ENCODE data around the gene ZBTB6.
A peak's percentile ranks its signal among the peaks of the same experiment; 100 is the strongest.

Gene ZBTB6, protein sequence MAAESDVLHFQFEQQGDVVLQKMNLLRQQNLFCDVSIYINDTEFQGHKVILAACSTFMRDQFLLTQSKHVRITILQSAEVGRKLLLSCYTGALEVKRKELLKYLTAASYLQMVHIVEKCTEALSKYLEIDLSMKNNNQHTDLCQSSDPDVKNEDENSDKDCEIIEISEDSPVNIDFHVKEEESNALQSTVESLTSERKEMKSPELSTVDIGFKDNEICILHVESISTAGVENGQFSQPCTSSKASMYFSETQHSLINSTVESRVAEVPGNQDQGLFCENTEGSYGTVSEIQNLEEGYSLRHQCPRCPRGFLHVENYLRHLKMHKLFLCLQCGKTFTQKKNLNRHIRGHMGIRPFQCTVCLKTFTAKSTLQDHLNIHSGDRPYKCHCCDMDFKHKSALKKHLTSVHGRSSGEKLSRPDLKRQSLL

DNA sequence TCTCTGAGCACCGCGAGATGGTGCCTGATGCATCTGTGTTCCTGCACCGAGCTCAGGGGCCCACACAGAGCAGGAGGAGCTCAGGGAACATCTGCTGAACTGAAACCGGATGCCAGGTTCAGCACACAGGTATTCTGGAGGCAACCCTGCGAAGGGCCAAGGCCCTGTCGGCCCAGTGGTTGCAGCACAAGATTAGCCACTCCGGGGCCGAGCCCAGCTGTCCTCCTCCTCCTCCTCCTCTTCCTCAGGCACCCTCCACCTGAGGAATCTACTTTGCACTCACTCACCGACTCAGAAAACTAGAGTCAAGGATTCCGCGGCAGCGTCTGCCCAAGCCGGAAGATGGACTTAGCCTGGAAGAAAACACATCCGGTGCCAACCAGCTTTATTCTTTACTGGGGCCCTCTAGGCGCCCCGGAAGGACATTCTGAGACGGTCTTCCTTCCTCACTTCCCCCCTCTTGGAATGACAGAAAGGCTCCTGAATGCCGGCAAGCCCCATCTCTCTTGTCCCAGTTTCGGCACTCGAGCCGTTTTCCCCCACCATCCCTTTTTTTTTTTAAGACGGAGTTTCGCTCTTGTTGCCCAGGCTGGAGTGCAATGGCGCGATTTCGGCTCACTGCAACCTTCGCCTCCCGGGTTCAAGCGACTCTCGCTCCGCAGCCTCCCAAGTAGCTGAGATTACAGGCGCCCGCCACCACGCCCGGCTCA lies at the start of gene ZBTB6:
ZBTB6 (minus strand) TSS at position 360 of the 710 bp plus-strand sequence. CDS start 1,251 bp downstream, outside the sequence.
- peak; percentile 51 for DNase-seq

GRCh38 chr9:122961139-122961538 lies 48.0 kb upstream of the ZBTB6 start:
- DNase-seq, result no peak

- no peak for DNase-seq
Measured at GRCh38 chr9:122955961-122956360, 42.8 kb upstream of the ZBTB6 start.

- no peak for DNase-seq
Measured at GRCh38 chr9:122954253-122954691, 41.1 kb upstream of the ZBTB6 start.

GRCh38 chr9:122951056-122951455 lies 37.9 kb upstream of the ZBTB6 start:
- DNase-seq, result no peak

DNA sequence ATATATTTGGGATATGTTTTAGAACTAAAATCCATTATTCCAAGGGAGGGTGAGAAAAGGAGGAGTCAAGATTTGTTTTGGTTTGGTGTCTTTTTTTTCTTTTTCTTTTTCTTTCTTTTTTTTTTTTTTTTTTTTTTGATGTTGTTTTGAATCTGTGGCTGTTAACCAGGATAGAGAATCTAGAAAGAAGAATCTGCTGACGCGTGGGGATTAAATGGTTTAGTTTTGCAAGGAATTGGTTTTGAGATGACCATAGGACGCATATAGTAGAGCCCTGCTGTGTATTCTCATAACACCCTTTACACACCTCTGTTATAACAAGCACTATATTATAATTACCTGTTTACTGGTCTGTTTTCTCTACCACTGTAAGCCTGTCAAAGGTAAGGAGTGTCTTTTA lies 37.1 kb upstream of the ZBTB6 start:
- no peak for DNase-seq

DNA sequence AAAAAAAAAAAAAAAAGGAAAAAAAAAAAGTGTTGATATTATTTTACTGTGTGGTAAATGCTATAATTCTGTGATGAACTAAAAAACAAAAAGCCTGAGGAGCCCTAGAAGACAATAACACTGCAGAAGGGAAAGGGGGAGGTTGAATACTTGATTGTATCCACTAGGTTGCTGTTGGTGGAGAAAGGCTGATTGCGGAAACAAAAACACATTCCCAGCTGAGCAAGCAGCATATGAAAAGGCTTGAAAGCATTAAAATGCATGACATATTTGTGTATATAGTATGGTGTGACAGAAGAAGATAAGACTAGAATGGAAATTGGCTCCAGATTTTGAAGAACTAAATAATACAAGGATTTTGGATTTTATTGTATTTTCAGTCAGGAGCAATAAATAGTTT lies 36.6 kb upstream of the ZBTB6 start:
- no peak for DNase-seq

DNA sequence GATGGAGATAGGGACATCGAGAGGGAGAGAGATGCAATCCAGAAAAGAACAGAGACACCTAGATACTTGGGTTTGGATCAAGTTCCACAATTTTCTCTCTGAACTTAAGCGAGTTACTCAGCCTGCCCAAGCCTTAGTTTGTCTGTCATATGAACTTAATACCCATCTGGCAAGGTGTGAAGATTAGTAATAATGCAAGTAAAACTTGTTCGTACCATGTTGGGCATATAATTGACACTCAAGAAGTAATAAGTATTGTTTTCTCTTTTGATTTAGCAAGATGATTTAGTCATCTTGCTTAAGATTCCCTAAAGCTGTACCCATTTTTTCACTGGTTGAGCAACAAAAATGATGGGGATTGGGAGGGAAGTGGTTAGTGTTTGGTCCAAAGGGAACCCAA lies 35.2 kb upstream of the ZBTB6 start:
- no peak for DNase-seq

DNA sequence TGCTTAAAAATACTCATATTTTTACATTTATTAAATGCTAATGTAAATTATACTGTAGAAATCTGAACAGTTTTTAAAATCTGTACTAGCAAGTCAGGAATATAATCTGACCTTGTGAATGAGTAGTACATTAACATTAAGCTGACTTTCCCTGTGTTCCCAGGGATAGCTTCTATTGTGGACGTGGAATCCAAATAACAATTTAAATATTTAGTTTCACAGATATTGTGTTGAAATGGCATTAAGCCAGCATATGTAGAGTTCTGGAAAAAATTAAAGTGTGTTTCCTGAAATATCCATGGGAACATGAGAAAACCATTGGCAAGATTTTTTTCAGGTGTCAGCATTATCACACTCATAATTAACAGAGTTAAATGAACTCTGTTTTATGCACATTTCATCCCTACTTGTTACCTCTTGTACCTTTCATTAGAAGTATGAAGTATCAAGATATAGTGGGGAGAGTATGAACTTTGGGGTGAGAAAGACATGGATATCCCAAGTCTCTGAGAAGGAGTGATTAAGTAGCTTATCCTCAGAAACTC lies 33.4 kb upstream of the ZBTB6 start:
- no peak for DNase-seq

DNA sequence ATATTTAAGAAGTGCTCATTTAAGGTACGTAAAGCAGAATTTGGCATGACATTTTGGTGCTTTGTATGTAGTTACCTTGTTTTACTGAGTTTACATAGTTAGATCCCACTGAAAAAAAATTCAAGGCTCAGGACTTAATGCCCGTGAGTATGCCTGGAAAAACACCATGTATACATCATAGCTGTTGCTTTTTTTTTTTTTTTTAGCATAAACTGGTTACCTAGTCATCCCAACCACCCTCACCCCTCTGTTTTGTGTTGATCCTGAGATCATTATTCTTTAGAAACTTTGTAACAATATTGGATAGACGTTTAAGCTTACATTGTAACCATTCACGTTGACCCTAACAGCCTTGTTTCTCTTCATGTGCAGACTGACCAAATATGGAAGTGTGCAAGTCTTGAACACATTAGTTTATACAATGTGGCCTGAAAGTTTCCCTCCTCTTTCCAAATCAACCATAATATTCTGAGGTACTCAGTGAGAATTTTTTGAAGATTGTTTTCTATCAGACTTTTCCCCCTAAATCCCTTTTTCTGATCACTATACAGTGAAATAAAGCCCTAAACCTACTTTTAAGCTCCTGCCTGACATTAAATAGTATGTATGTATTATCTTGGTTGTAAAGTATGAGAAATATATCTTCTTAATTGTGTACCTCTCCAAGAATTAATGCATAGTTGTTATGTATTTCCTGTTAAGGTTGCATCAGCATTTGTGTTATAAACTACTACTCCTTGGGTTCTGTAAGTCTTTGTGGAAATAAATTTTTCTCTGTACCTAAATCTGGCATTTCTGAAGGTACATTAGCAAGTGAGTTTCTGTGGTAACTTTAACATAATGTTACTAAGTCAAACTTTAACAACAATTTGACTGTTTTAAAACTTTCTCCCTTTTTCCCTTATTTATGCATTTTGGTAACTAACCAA lies 32.1 kb upstream of the ZBTB6 start:
- no peak for DNase-seq

DNA sequence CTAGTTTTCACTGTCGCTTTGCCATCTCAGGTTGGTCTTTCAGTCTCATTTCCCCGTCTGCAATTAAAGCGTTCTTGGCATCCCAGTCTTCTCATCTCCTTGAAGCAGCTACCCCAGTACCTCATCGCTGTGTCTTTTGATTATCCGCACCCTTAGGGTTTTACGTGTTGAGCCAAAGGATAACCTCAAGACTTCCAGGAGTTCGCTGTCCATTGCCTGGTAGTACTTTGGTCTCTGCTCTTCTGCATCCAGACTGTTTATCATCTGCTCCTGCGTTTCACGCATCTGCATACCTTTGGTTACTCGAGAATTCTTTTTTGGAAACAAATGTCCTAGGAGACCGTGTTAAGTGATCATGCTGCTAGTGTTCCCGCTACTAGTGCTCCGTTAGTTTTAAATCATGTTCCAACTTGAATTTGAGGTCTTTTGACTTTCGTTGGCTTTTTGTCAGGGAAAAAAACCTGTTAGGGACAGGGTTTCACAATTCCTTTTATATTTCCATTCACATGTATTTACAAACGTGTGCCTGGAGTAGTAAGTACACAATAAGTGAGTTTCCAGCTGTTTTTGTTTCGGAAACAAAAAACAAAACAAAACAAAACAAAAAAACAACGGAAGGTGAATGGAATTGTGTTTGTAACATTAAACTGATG lies 28.6 kb upstream of the ZBTB6 start:
- no peak for DNase-seq

DNA sequence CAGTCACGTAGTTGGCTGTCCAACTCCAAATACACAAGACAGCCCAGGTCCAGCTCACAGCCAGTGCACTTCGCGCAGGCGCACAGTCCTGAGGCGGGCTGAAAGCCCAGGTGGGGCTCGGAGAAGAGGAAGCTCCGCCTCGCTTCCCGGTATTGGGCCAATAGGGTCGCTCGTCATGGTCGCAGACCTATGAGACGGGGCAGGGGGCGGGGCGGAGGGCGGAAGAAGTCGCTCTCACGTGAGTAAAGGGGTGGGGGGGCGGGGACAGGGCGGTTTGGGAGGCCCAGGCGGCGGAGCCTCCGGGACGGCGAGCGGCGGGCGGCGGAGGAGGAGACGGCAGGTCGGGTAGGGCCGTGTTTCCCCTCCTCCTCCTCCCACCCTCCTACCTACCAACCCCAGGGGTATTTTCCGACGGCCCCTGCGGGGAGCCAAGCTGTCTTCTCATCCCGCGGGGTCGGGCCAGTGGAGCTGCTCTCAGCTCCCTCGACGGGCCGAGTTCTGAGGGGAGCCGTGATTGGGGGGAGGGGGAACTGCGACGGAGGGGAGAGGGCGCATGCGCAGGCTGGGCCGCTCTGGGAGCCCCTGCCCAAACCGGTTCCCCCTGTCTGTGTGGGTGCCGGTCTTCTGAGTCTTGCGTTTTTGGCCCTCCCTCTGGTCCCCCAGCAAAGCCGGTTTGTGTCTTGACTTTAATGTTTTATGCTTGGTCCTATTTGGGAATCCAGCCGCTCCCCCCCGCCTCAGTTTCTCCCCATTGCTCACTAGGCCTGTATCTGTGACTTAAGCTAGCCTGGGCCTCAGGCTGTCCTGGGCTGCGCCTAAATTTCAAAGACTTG lies 27.8 kb upstream of the ZBTB6 start, which contains the start of gene RABGAP1:
RABGAP1 (plus strand) TSS at position 272 of the 833 bp plus-strand sequence. CDS start 16,040 bp downstream, outside the sequence.
- DNase-seq, result peak; percentile 96

DNA sequence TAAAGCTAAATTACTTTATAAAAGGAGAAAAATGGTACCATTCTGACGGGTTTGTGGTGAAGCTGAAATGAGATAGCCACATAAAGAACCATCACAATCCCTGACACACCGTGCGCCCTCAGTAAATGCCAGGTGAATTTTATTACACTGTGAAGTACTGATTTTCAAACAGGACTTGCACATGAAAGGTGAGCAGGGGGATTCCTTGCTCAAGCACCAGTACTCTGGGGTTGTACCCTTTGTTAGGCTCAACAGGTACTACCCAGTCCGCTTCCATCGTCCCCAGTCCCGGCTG lies 27.3 kb upstream of the ZBTB6 start:
- DNase-seq, result no peak

GRCh38 chr9:122939601-122940000 lies 26.5 kb upstream of the ZBTB6 start:
- no peak for DNase-seq

DNA sequence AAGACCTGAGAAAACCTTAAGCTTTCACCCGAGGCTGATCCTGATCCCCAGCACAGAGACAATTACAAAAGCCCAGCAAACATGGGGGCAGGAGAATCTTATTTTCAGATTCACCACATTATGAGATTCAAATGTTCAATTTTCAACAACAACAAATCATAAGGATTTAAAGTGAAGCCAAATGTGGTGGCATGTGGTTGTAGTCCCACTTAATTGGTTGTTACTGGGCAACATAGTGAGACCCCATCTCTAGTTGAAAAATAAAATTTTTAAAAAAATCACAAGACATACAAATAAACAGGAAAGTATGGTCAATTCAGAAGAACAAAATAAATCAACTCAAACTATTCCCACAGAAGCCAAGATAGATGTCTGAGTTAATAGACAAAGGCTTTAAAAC lies 23.8 kb upstream of the ZBTB6 start:
- no peak for DNase-seq

DNA sequence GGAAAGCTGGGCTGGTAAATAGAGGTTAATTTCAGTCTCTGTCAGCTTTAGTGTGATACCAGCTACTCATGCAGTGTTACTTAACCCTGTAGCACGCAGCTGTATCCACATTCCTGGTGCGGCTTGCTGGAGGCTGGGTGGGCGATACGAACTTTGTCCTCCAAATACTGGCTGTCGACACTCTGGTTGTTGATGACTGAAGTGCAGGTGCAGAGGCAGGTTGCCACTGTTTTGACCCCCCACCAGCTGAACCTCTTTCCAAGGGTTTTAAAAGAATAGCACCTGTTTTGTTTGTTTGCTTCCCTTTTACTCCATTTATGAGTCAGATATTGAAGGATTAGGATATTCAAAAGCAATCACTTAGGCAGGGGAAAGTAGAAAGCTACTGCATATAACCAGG lies 23.3 kb upstream of the ZBTB6 start:
- no peak for DNase-seq

DNA sequence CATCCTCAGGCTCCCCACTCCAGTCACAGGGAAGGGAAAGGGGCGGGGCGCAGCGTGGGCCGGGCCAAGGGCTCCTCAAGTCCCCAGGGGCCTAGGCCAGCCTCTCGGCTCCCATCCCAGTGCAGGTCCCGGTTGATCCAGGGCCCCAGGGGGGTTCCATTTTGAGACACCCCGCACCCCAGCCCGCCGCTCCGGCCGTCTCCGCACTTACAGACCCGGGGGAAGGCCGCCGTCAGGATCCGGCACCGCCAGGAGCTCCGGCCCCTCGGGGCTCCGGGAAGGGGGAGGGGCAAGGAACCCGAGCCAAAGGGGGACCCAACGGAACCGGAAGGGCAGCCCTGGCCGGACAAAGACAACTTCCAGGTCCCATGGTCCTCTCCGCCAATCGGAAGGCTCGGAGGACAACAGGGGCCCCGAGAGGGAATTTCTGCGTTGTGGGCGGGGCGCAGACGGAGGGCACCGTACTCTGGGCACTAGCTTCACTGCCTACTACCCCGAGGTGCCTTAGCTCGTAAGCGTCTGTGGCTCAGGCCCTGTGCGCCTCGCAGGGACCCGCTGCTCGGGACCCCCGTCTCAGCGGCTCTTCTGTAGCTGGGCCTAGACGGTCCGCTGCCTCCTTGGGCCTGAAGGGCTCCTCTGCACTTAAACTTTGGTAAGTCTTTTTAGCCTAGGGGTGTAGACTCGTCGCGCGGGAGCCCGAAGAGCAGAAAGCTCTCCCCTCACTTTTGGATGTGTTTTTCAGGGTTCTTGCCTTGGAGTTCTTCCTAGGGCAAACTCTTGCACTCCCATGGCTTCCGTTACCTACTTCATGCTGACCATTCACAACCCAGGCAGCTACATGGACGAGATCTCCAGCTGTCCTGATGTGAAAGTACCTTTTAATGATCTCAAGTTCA lies 18.4 kb upstream of the ZBTB6 start, which contains the start of gene ZBTB26:
ZBTB26 (minus strand) TSS at position 287 of the 896 bp plus-strand sequence. CDS start 11,578 bp downstream, outside the sequence.
- peak; percentile 85 for DNase-seq

DNA sequence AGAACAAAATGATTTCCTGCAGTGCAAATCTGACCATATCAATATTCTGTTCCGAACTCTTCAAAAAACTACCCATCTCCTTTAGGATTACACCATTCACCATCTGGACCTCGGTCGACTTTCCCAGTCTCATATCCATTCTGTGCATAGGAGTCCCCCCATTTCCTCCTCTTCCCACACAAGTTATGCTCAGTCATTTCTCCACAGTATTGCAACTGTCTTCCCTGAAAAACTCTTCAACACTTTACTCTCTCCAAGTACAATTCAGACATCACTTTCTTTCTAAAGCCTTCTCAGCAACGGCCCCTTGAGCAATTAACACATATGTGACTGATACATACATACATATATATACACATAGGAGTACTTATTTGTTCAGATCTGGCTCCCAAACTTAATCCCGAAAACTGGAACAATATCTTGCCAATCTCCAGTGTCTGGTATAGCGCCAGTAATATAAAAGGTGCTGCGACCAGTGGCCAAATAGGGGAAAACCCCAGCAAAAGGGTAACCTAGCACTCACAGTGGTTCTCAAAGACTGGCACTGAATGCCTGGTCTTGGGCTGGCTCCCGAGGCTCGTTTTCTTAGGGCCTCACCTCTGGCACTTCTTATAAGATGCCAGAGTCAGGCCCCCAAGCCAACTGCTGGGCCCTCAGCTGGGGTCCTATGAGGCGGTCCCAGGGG lies 17.6 kb upstream of the ZBTB6 start:
- DNase-seq, result no peak

DNA sequence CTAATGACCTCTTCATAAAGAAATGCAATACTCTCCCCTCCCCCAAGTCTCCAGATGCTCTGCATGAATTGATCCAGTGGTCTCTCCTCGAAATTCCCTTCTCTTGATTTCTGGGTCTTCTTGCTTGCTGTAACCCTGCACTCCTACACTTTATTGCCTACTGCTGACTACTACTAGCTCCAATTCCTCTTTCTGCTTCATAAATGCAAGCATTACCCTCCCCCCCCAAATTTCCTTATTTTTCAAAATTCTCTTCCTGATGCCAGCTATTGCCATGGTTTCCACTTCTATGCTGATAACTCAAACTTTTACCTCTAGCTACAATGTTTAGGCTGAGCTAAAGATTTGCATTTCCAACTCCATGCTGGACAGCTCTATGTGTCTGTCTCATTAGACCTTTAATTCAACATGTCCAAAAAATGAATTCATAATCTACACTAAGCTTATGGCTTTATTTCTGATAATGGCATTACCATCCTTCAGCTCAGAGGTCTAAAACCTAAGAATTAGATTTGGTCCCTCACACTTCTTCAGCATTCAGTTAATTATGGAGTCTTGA lies 16.8 kb upstream of the ZBTB6 start:
- no peak for DNase-seq
